GM18868 (cell line): ENCODE data around the gene BBOX1.
"Not testable (repeated sequence)": the region's sequence is repeated elsewhere in the genome, so short reads cannot be mapped to it uniquely, and the experiment has no call there.

ENCODE experiments used
- ATAC-seq: cut with Tn5 transposase; IDR thresholded peaks from one replicate; pipeline ENCODE4 v1.9.1; 2021; ENCODE audit warnings: mild to moderate bottlenecking, moderate library complexity; ENCODE audit not compliant: unreplicated experiment

BBOX1 gene

DNA sequence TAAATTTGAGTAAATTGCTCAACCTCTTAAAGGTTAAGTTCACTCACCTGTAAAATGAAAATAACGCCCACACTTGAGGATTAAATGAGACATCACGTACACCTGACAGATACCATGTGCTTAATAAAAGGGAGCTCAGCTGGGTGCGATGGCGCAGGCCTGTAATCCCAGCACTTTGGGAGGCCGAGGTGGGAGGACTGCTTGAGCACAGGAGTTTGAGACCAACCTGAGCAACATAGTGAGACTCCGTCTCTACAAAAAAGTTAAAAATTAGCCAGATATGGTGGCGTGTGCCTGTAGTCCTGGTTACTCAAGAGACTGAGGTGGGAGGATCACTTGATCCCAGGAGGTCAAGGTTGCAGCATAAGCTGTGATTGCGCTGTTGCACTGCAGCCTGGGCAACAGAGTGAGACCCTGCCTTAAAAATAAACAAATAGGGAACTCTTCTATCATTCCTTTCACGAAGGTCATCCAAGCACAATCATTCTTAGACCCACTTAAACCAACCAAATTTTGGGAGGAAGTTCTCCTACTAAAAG, 134.1 kb downstream of the BBOX1 start:
- ATAC-seq, result no peak

DNA sequence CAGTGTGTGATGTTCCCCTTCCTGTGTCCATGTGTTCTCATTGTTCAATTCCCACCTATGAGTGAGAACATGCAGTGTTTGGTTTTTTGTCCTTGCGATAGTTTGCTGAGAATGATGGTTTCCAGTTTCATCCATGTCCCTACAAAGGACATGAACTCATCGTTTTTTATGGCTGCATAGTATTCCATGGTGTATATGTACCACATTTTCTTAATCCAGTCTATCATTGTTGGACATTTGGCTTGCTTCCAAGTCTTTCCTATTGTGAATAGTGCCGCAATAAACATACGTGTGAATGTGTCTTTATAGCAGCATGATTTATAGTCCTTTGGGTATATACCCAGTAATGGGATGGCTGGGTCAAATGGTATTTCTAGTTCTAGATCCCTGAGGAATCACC, 134.9 kb downstream of the BBOX1 start:
- not testable (repeated sequence) for ATAC-seq
